GM19351 (cell line): ENCODE data around the gene EFCAB9.

Experiments
- ATAC-seq: cut with Tn5 transposase; IDR thresholded peaks from one replicate; pipeline ENCODE4 v1.9.1; 2021; ENCODE audit warnings: mild to moderate bottlenecking, moderate library complexity; ENCODE audit not compliant: unreplicated experiment

The EFCAB9 gene

GRCh38 chr5:172235827-172236736, 42.1 kb downstream of the EFCAB9 start:
- ATAC-seq: no peak

GRCh38 chr5:172238334-172238733, 44.4 kb downstream of the EFCAB9 start:
- ATAC-seq: no peak

GRCh38 chr5:172243302-172243701, 49.3 kb downstream of the EFCAB9 start:
- no peak for ATAC-seq

GRCh38 chr5:172245046-172245445, 51.1 kb downstream of the EFCAB9 start:
- ATAC-seq: no peak

- no peak for ATAC-seq
These were observed 51.7 kb downstream of the EFCAB9 start for GRCh38 chr5:172245703-172246125.

- ATAC-seq: no peak
These were observed 54.7 kb downstream of the EFCAB9 start for GRCh38 chr5:172248637-172249036.

GRCh38 chr5:172251419-172251818, 57.4 kb downstream of the EFCAB9 start:
- ATAC-seq: no peak

GRCh38 chr5:172252501-172252900, 58.5 kb downstream of the EFCAB9 start:
- ATAC-seq: no peak
